Iris pigment epithelial cell (primary cell): ENCODE results near the gene FAXC.
A peak's percentile ranks its signal among the peaks of the same experiment; 100 is the strongest.

Experiments
- DNase-seq: peaks from one replicate; pipeline ENCODE4 v3.0.0-alpha.2; 2011; ENCODE audit warnings: low read depth

FAXC gene

GRCh38 chr6:99349171-99350141 lies at the start of gene FAXC:
FAXC (minus strand) TSS chr6:99349674; CDS start chr6:99349372, 302 bp downstream.
- DNase-seq, result peak; percentile 33

GRCh38 chr6:99397287-99397686 lies 47.8 kb upstream of the FAXC start:
- DNase-seq, result no peak

- DNase-seq, result peak; percentile 76
Measured at GRCh38 chr6:99393698-99394531, 44.4 kb upstream of the FAXC start, which contains the start of gene COQ3. COQ3 (minus strand) TSS chr6:99394195; CDS start chr6:99394179, 16 bp downstream.

- no peak for DNase-seq
Measured at GRCh38 chr6:99393366-99393697, 43.9 kb upstream of the FAXC start.

GRCh38 chr6:99390896-99391295 lies 41.4 kb upstream of the FAXC start:
- DNase-seq, result no peak

- DNase-seq, result no peak
Measured at GRCh38 chr6:99384507-99384906, 35.0 kb upstream of the FAXC start.

GRCh38 chr6:99378636-99379035 lies 29.2 kb upstream of the FAXC start:
- DNase-seq, result no peak

- no peak for DNase-seq
Measured at GRCh38 chr6:99369533-99369932, 20.1 kb upstream of the FAXC start.

- no peak for DNase-seq
Measured at GRCh38 chr6:99366852-99367251, 17.4 kb upstream of the FAXC start.

GRCh38 chr6:99364026-99364425 lies 14.6 kb upstream of the FAXC start:
- DNase-seq, result no peak

GRCh38 chr6:99362678-99363268 lies 13.3 kb upstream of the FAXC start:
- DNase-seq, result no peak

- DNase-seq, result no peak
Measured at GRCh38 chr6:99359800-99360199, 10.3 kb upstream of the FAXC start.

GRCh38 chr6:99356641-99357040 lies 7.2 kb upstream of the FAXC start:
- no peak for DNase-seq

- no peak for DNase-seq
Measured at GRCh38 chr6:99354983-99355382, 5.5 kb upstream of the FAXC start.

GRCh38 chr6:99353126-99353525 lies 3.7 kb upstream of the FAXC start:
- no peak for DNase-seq

GRCh38 chr6:99350573-99350972 lies 1.1 kb upstream of the FAXC start:
- no peak for DNase-seq

GRCh38 chr6:99348288-99349170 lies 945 bp downstream of the FAXC start:
- DNase-seq, result no peak

- no peak for DNase-seq
Measured at GRCh38 chr6:99347804-99348203, 1.7 kb downstream of the FAXC start.

- no peak for DNase-seq
Measured at GRCh38 chr6:99346595-99346994, 2.9 kb downstream of the FAXC start.

- DNase-seq, result no peak
Measured at GRCh38 chr6:99345164-99345563, 4.3 kb downstream of the FAXC start.

GRCh38 chr6:99344289-99344688 lies 5.2 kb downstream of the FAXC start:
- peak; percentile 65 for DNase-seq
